ENCODE data around the gene C11orf52.

The C11orf52 gene

DNA sequence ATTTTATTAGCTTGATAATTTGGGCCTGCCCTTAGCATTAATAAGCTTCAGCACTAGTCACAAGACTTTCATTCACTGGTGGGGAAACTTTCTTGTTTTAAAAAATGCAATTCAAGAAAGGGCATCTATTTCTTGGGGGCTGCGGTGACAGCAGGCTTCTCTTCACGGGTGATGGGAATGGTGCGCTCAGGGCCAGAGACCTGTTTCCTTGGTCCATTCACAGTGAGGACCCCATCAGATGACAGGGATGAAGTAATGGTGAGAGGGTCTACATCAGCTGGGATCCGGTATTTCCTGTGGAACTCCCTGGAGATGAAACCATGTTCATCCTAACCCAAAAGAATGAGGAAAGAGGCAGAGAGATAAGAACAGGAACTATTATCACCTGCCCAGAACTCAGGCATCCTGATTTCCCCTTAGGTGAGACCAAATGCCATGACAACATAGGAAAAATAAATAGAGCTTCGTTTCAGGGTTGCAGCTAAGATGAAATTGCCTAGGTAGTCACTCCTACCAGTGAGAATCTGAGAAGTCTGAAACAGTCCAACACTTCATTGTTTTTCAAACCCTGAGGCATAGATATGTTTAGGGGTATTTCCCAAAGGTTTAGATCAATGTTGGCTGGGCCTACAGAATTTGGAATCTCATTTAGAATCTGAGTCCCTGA, 9.9 kb upstream of the C11orf52 start:
- no peaks in the 10 kb centered on the region for H3K9me3 Mint-ChIP-seq
- no peak overlapping the region for H3K27ac Mint-ChIP-seq
- H3K36me3 Mint-ChIP-seq = peaks cover 5% of the 10 kb centered on the region
- peaks cover 36% of the 10 kb centered on the region for H3K27me3 Mint-ChIP-seq
- H3K4me1 Mint-ChIP-seq = no peaks in the 10 kb centered on the region
- no peak overlapping the region for H3K4me3 Mint-ChIP-seq
- no peak for ATAC-seq

DNA sequence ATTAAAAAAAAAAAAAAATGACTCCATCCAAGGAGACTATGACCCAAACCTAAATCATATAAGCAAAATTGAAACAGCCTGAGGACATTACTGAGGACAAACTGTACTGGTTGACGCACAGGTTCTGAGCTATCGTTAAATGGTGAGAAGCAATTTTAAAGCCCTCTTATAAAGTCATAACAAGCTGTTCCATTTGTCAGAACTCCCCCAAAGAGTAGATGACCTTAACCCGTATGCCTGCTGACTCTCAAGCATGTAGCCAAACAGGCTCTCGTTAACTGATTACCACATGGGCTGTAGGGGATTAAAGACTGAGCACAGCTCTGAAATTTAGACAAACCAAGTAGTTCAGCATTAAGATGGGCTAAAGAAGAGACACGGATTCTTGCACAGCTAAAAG, 9.3 kb upstream of the C11orf52 start:
- peaks cover 5% of the 10 kb centered on the region for H3K36me3 Mint-ChIP-seq
- H3K4me3 Mint-ChIP-seq = no peak overlapping the region
- no peak overlapping the region for H3K27ac Mint-ChIP-seq
- no peaks in the 10 kb centered on the region for H3K9me3 Mint-ChIP-seq
- H3K27me3 Mint-ChIP-seq = peaks cover 42% of the 10 kb centered on the region
- no peak for ATAC-seq
- no peaks in the 10 kb centered on the region for H3K4me1 Mint-ChIP-seq

DNA sequence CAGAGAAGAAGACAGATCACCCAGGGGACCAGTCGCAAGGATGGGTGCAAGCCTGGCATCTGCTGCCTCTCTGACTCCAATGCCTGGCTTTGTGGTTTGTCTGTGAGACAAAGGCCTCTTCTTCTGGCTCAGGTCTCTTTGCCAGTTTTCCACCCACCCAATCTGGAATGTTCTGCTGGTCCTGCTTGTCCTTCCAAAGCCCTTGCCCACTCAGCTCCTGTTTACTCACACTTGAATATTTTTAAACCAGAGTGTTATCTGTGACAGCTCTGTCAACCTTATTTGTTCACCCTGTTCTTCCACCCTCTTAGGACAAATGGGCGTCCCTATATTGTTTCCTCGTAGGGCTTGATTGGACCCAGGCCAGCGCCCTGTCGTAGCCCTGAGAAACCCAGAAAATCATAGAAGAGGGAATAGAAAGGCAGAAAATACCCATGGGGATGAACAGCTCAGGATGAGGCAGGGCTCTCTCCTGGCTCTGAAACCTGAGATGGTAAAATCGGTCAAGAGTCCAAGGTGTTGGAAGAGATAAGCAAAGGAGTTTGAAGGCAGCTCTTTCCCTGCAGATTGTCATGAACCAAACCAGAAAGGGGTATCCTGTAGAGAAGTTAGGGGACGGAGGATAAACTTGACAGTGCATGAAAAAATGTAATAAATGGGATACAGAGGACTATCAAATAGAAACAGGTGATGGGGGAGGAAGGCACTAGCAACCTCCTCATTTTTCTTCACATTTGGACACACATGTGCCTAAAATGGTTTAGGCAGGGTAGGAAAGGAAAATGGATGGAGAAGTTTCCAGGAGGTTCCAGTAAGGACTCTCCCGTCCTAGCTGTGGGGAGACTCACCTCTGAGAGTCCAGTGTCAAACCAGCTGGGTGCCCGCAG, 7.8 kb upstream of the C11orf52 start:
- Mint-ChIP-seq H3K36me3 (no peaks in the 10 kb centered on the region), H3K27ac (no peak overlapping the region), H3K4me1 (no peaks in the 10 kb centered on the region), H3K4me3 (no peak overlapping the region), H3K9me3 (no peaks in the 10 kb centered on the region), H3K27me3 (peaks cover 51% of the 10 kb centered on the region)
- no peak for ATAC-seq

DNA sequence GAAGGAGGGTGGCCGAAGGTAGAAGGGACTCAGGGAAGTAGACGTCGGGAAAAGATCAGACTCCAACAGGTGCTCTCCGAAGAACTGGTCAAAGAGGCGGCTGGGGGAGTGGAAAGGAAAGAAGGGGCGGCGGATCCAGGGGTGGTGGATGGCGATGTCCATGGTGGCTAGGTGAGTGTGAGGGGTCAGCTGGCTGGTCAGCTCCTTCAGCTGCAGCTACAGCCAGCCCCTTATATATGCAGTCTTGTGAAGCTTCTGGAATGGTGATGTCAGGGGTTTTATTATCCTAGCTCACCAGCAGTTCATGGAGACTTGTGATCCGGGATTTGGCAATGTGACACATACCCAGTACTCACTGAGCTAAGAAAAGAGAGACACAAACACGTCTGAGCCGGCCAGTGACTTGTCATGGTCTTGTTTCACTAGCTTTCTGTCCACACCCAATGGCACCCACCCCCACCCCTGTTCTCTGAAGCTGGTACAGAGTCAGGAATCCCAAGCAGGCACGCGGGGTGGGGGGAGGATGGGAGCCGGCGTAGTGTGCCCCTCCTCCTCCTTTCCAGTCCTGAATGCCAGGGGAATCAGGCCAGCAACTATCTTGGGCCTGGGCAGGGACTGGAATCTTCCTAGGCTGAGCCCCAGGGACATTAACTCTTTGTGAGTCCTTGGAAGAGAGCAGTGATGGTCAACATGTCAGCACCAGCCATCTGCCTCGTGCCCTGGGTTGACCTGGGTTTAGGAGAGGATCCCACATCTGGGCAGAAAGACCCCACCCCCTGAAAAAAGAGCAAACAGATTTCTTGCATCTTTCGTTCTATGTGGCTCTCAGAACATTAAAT, 6.9 kb upstream of the C11orf52 start, which contains the start of gene CRYAB:
TSS of gene CRYAB (minus strand) at position 208 of the 839 bp plus-strand sequence. CDS start at position 162, 46 bp downstream.
- no peak within 1 kb of the TSS for H3K27ac Mint-ChIP-seq
- no peaks in the 10 kb centered on the region for H3K4me1 Mint-ChIP-seq
- H3K4me3 Mint-ChIP-seq = no peak within 1 kb of the TSS
- H3K9me3 Mint-ChIP-seq = no peaks in the 10 kb centered on the region
- no peak for ATAC-seq
- H3K36me3 Mint-ChIP-seq = no peaks in the 10 kb centered on the region
- peaks cover 60% of the 10 kb centered on the region for H3K27me3 Mint-ChIP-seq

DNA sequence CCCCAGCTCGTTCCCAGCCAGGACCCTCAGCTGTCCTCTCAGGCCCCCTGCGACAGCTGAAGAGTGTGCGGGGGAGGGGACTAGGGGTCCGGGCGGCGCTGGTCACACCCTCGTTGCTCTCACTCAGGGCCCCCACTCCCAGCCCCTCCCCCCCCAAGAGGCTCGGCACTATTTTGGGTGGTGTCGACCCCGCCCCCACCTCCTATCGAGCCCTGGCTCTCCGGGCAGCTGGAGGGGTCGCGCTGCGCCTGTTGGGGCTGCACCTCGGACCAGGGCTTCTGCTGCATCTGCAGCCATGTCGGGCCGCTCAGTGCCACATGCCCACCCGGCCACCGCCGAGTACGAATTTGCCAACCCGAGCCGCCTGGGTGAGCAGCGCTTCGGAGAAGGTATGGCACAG, 6.2 kb upstream of the C11orf52 start, which contains the start of gene HSPB2:
TSS of gene HSPB2 (plus strand) at position 200 of the 400 bp plus-strand sequence. CDS start at position 296, 96 bp downstream.
- H3K27me3 Mint-ChIP-seq = peaks cover 64% of the 10 kb centered on the region
- no peaks in the 10 kb centered on the region for H3K4me1 Mint-ChIP-seq
- H3K4me3 Mint-ChIP-seq = no peak within 1 kb of the TSS
- peak; percentile 44 for ATAC-seq
- no peaks in the 10 kb centered on the region for H3K9me3 Mint-ChIP-seq
- H3K36me3 Mint-ChIP-seq = no peaks in the 10 kb centered on the region
- H3K27ac Mint-ChIP-seq = no peak within 1 kb of the TSS

DNA sequence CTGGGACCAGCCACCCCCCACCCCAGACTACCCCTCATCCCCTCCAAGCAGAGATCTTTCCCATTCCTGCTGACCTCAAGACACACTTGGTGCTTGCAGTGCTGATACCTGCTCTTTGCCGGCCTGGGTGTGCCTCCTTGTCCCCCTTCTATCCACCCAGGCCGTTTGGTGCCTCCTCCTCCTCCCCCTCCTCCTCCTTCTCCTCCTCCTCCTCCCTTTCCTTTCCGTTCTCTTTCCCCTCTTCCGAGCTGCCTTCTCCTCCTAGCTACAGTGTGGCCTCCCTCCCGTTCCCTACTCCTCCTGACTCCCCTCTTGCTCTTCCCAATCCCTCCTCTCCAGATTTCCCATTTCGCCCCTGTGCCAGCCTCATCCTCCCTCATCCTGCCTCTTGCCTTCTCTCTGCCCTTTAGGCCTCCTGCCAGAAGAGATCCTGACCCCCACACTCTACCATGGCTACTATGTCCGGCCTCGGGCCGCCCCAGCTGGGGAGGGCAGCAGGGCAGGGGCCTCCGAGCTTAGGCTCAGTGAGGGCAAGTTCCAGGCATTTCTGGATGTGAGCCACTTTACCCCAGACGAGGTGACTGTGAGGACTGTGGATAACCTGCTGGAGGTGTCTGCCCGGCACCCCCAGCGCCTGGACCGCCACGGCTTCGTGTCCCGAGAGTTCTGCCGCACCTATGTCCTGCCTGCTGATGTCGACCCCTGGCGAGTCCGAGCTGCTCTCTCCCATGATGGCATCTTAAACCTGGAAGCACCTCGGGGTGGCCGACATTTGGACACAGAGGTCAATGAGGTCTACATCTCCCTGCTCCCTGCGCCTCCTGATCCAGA, 5.5 kb upstream of the C11orf52 start:
- H3K27me3 Mint-ChIP-seq = peaks cover 67% of the 10 kb centered on the region
- H3K9me3 Mint-ChIP-seq = no peaks in the 10 kb centered on the region
- no peaks in the 10 kb centered on the region for H3K4me1 Mint-ChIP-seq
- no peak for ATAC-seq
- H3K4me3 Mint-ChIP-seq = no peak overlapping the region
- no peaks in the 10 kb centered on the region for H3K36me3 Mint-ChIP-seq
- no peak overlapping the region for H3K27ac Mint-ChIP-seq

DNA sequence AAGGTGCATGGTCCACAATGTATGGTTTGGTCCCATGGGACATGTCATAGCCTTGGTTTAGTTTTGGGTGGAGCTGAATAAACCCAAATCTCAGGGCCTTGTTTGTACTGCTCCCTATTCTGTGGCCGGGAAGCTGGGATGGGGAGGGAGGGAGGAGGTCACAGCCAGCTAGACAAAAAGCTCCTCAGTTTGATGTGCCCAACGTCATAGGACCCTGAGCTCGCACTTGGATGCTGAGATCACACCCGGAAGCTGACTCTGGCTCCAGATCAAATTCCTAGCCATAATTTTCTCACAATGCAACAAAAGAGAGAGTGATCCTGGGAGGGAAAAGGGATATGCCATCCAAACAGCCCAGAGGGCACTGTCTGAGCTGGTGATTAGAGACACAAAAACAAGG, 4.7 kb upstream of the C11orf52 start:
- no peaks in the 10 kb centered on the region for H3K36me3 Mint-ChIP-seq
- no peak overlapping the region for H3K27ac Mint-ChIP-seq
- no peak for ATAC-seq
- H3K27me3 Mint-ChIP-seq = peaks cover 75% of the 10 kb centered on the region
- no peak overlapping the region for H3K4me3 Mint-ChIP-seq
- no peaks in the 10 kb centered on the region for H3K9me3 Mint-ChIP-seq
- no peaks in the 10 kb centered on the region for H3K4me1 Mint-ChIP-seq

DNA sequence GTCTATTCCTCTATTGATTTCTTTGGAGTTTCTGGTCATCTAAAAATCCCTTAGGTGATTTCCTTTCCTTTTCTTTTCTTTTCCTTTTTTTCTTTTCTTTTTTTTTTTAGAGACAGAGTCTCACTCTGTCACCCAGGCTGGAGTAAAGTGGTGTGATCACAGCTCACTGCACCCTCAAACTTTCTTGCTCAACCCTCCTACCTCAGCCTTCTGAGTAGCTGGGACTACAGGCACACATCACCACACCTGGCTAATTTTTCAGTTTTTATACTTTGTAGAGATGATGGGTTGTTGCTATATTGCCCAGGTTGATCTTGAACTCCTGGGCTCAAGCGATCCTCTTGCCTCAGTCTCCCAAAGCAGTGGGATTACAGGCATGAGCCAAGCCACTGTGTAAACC, 1.9 kb upstream of the C11orf52 start:
- H3K27me3 Mint-ChIP-seq = peaks cover 66% of the 10 kb centered on the region
- no peaks in the 10 kb centered on the region for H3K36me3 Mint-ChIP-seq
- no peak overlapping the region for H3K27ac Mint-ChIP-seq
- no peaks in the 10 kb centered on the region for H3K4me1 Mint-ChIP-seq
- no peaks in the 10 kb centered on the region for H3K9me3 Mint-ChIP-seq
- no peak overlapping the region for H3K4me3 Mint-ChIP-seq
- ATAC-seq = no peak

DNA sequence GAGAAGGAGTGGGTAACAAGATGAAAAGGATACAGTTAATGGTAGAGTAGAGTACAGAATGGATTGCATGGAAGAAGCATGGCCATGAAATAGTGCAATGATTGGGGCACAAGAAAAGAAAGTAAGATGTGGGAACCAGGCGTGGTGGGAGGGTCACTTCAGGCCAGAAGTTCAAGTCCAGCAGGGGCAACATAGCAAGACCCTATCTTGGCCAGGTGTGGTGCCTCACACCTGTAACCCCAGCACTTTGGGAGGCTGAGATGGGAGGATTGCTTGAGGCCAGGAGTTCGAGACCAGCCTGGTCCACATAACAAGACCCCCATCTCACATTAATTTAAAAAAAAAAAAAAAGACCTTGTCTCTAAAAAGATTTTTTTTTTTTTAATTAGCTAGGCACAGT, 1.4 kb upstream of the C11orf52 start:
- Mint-ChIP-seq H3K4me1 (no peaks in the 10 kb centered on the region), H3K9me3 (no peaks in the 10 kb centered on the region), H3K4me3 (no peak overlapping the region), H3K36me3 (no peaks in the 10 kb centered on the region), H3K27ac (no peak overlapping the region), H3K27me3 (peaks cover 60% of the 10 kb centered on the region)
- no peak for ATAC-seq

DNA sequence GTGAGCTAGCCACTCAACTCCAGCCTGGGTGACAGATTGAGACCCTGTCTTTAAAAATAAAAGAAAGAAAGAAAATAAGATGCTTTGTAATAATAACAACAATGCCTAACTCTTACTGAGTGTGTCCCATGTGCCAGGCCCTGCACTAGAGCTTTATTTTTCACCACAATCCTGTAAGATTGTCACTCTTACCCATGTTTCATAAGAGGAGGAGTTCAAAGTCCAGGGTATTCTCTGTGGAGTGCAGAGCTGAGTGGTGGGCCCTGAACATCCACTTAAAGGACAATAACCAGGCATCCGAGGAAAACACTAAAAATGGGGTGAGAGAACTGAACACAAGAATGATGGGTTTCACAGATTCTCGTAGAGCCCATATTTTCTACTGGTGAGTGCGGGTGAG, 925 bp upstream of the C11orf52 start:
- no peak overlapping the region for H3K4me3 Mint-ChIP-seq
- peaks cover 56% of the 10 kb centered on the region for H3K27me3 Mint-ChIP-seq
- no peaks in the 10 kb centered on the region for H3K36me3 Mint-ChIP-seq
- H3K9me3 Mint-ChIP-seq = no peaks in the 10 kb centered on the region
- no peak overlapping the region for H3K27ac Mint-ChIP-seq
- no peaks in the 10 kb centered on the region for H3K4me1 Mint-ChIP-seq
- ATAC-seq = no peak

DNA sequence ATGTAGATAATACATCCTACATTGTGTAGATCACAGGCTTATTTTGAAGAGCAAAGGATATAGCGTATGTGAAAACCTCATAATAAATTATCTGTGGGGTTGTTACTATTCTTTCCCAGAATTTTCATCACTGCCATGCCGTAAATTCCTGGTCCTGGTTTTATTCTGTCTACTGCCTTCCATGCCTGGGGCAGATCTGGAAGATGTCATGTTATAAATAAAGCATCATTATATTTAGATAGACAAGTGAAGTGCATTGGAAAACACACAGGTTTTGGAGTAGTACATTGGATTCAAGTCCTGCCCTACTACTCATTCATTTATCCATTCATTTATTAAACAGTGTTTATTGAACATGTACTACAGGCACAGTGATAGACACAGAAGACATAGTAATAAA, 2.2 kb downstream of the C11orf52 start:
- Mint-ChIP-seq H3K36me3 (no peaks in the 10 kb centered on the region), H3K9me3 (no peaks in the 10 kb centered on the region), H3K27ac (no peak overlapping the region), H3K4me3 (no peak overlapping the region), H3K4me1 (peaks cover 3% of the 10 kb centered on the region), H3K27me3 (peaks cover 32% of the 10 kb centered on the region)
- no peak for ATAC-seq

DNA sequence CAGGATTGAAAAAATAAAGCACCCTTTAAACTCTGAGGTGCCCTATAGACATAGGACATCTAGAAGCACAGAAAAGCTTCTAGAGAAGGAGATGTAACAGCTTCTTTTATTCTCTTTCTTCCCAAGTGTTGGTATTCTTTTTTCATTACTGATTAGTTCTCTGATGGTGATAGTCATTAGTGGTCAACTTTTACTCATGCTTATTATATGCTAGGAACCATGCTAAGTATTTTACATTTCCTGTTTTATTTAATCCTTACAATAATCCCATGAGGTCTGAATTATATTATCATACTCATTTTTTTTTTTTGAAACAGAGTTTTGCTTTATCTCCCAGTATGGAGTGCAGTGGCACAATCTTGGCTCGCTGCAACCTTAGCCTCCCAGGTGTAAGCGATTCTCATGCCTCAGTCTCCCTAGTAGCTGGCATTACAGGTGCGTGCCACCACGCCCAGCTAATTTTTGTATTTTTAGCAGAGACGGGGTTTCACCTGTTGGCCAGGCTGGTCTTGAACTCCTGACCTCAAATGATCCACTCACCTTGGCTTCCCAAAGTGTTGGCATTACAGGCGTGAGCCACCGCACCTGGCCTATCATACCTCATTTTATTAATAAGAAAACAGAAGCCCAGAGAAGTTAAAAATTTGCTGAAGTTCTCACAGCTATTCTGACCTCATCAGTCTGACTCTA, 3.0 kb downstream of the C11orf52 start:
- no peaks in the 10 kb centered on the region for H3K9me3 Mint-ChIP-seq
- no peaks in the 10 kb centered on the region for H3K36me3 Mint-ChIP-seq
- peaks cover 11% of the 10 kb centered on the region for H3K4me1 Mint-ChIP-seq
- H3K27ac Mint-ChIP-seq = no peak overlapping the region
- no peak for ATAC-seq
- peaks cover 24% of the 10 kb centered on the region for H3K27me3 Mint-ChIP-seq
- H3K4me3 Mint-ChIP-seq = no peak overlapping the region

DNA sequence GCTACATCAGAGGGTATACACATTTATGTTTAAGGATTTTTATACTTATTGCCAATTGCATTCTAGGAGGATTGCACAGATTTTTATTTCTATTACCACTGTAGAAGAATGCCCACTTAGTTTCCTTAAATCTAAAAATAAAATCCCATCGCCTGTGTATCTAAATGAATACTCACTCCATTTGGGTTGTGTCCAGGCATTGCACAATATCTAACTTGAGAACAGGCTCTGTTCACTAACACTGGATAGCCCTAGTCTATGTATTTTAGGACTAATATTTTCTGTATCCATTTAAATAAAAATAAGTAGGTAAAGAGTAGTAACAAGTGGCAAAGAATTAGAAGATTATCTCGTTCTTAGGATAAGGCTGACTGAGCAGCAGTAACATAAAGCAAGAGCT, 4.1 kb downstream of the C11orf52 start:
- H3K27ac Mint-ChIP-seq = no peak overlapping the region

DNA sequence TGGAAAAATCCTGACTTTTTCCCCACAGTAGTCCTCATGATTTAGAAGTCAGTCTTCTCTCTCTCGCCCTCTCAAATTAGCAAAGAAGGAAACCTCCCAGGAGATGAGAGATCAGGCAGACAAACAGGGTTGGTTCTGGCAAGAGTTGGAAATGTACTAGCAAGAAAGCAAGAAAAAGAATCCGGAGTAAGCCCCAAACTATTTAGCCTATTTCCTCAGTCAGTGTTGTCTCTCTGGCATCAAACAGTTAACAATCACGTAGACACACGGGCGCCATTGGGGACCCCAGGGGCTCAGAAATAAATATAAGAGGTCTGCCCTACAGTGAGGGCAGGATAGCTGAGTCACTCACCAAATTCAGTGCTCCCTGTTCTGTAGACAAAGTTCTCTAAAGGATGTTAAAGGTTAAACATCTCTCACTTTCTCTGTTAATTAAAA, 4.7 kb downstream of the C11orf52 start:
- H3K9me3 Mint-ChIP-seq = no peaks in the 10 kb centered on the region
- H3K4me3 Mint-ChIP-seq = no peak overlapping the region
- ATAC-seq = no peak
- peaks cover 17% of the 10 kb centered on the region for H3K4me1 Mint-ChIP-seq
- H3K27me3 Mint-ChIP-seq = peaks cover 15% of the 10 kb centered on the region
- H3K36me3 Mint-ChIP-seq = no peaks in the 10 kb centered on the region
- no peak overlapping the region for H3K27ac Mint-ChIP-seq

More for the DNA sequence above, 4.1 kb downstream of the C11orf52 start:
- no peaks in the 10 kb centered on the region for H3K9me3 Mint-ChIP-seq
- H3K4me1 Mint-ChIP-seq = peaks cover 17% of the 10 kb centered on the region
- no peak overlapping the region for H3K4me3 Mint-ChIP-seq
- H3K27me3 Mint-ChIP-seq = peaks cover 19% of the 10 kb centered on the region
- ATAC-seq = no peak
- no peaks in the 10 kb centered on the region for H3K36me3 Mint-ChIP-seq
